HEK293 (cell line): Measurements from ENCODE around the gene IBTK.

Experiments used
- GLI2 ChIP-seq: fragments of 450-650 bp; formaldehyde crosslinking; IDR thresholded peaks from 2 replicates; pipeline ENCODE4; 2017; ENCODE audit warnings: missing biosample characterization, missing genetic modification characterization, low read depth, borderline replicate concordance
- GLIS1 ChIP-seq: fragments of 450-650 bp; formaldehyde crosslinking; IDR thresholded peaks from 2 replicates; pipeline ENCODE4 v1.5.1; 2016; ENCODE audit warnings: missing biosample characterization, missing genetic modification characterization
- KLF10 ChIP-seq: fragments of 450-650 bp; IDR thresholded peaks from 2 replicates; pipeline ENCODE4 v1.5.1; 2018; ENCODE audit warnings: missing biosample characterization, mild to moderate bottlenecking, missing genetic modification characterization
- KLF8 ChIP-seq: fragments of 450-650 bp; formaldehyde crosslinking; IDR thresholded peaks from 2 replicates; pipeline ENCODE4 v1.5.1; 2016; ENCODE audit warnings: missing biosample characterization, missing genetic modification characterization
- MYNN ChIP-seq: fragments of 450-650 bp; formaldehyde crosslinking; IDR thresholded peaks from 2 replicates; pipeline ENCODE4 v1.5.1; 2016; ENCODE audit warnings: missing biosample characterization, missing genetic modification characterization, borderline replicate concordance
- SCRT2 ChIP-seq: fragments of 450-650 bp; formaldehyde crosslinking; IDR thresholded peaks from 2 replicates; pipeline ENCODE4 v1.5.1; 2016; ENCODE audit warnings: missing biosample characterization, missing genetic modification characterization
- TCF7L2 ChIP-seq: IDR thresholded peaks from 2 replicates; pipeline ENCODE4 v1.6.1; 2011; ENCODE audit warnings: low read depth, mild to moderate bottlenecking, inconsistent platforms, low read length, moderate library complexity, borderline replicate concordance
- ZBTB17 ChIP-seq: fragments of 450-650 bp; formaldehyde crosslinking; IDR thresholded peaks from 2 replicates; pipeline ENCODE4 v1.5.1; 2016; ENCODE audit warnings: missing biosample characterization, missing genetic modification characterization
- ZEB2 ChIP-seq: fragments of 450-650 bp; formaldehyde crosslinking; IDR thresholded peaks from 2 replicates; pipeline ENCODE4 v1.5.1; 2016; ENCODE audit warnings: missing biosample characterization, missing genetic modification characterization
- ZNF138 ChIP-seq: fragments of 450-650 bp; formaldehyde crosslinking; IDR thresholded peaks from 2 replicates; pipeline ENCODE4 v1.5.1; 2016; ENCODE audit warnings: missing biosample characterization, missing genetic modification characterization, borderline replicate concordance
- ZNF175 ChIP-seq: fragments of 450-650 bp; formaldehyde crosslinking; IDR thresholded peaks from 2 replicates; pipeline ENCODE4 v1.5.1; 2016; ENCODE audit warnings: missing biosample characterization, missing genetic modification characterization
- ZNF184 ChIP-seq: fragments of 450-650 bp; IDR thresholded peaks from 2 replicates; pipeline ENCODE4 v1.5.1; 2018; ENCODE audit warnings: missing biosample characterization, mild to moderate bottlenecking, missing genetic modification characterization
- ZNF211 ChIP-seq: fragments of 450-650 bp; formaldehyde crosslinking; IDR thresholded peaks from 2 replicates; pipeline ENCODE4 v1.5.1; 2016; ENCODE audit warnings: low read depth, missing biosample characterization, missing genetic modification characterization
- ZNF223 ChIP-seq: fragments of 450-650 bp; formaldehyde crosslinking; IDR thresholded peaks from 2 replicates; pipeline ENCODE4 v1.5.1; 2016; ENCODE audit warnings: missing biosample characterization, missing genetic modification characterization
- ZNF24 ChIP-seq: fragments of 450-650 bp; formaldehyde crosslinking; IDR thresholded peaks from 2 replicates; pipeline ENCODE4 v1.5.1; 2016; ENCODE audit warnings: missing biosample characterization, missing genetic modification characterization
- ZNF292 ChIP-seq: fragments of 450-650 bp; formaldehyde crosslinking; IDR thresholded peaks from 2 replicates; pipeline ENCODE4 v1.5.1; 2016; ENCODE audit warnings: low read depth, missing biosample characterization, missing genetic modification characterization, borderline replicate concordance
- ZNF341 ChIP-seq: fragments of 450-650 bp; formaldehyde crosslinking; IDR thresholded peaks from 2 replicates; pipeline ENCODE4; 2016; ENCODE audit warnings: low read depth, missing biosample characterization, missing genetic modification characterization
- ZNF37A ChIP-seq: fragments of 450-650 bp; IDR thresholded peaks from 2 replicates; pipeline ENCODE4 v1.5.1; 2018; ENCODE audit warnings: missing biosample characterization, missing genetic modification characterization
- ZNF391 ChIP-seq: fragments of 450-650 bp; formaldehyde crosslinking; IDR thresholded peaks from 2 replicates; pipeline ENCODE4 v1.5.1; 2016; ENCODE audit warnings: low read depth, missing biosample characterization, missing genetic modification characterization, borderline replicate concordance
- ZNF433 ChIP-seq: fragments of 450-650 bp; formaldehyde crosslinking; IDR thresholded peaks from 2 replicates; pipeline ENCODE4 v1.5.1; 2016; ENCODE audit warnings: missing biosample characterization, missing genetic modification characterization, low read depth
- ZNF521 ChIP-seq: fragments of 450-650 bp; formaldehyde crosslinking; IDR thresholded peaks from 2 replicates; pipeline ENCODE4 v1.5.1; 2017; ENCODE audit warnings: missing biosample characterization, mild to moderate bottlenecking, missing genetic modification characterization
- ZNF571 ChIP-seq: fragments of 450-650 bp; formaldehyde crosslinking; IDR thresholded peaks from 2 replicates; pipeline ENCODE4 v1.5.0; 2017; ENCODE audit warnings: missing biosample characterization, missing genetic modification characterization
- ZNF600 ChIP-seq: fragments of 450-650 bp; formaldehyde crosslinking; IDR thresholded peaks from 2 replicates; pipeline ENCODE4 v1.5.1; 2016; ENCODE audit warnings: missing biosample characterization, missing genetic modification characterization
- ZNF626 ChIP-seq: fragments of 450-650 bp; sonication (Bioruptor Pico); formaldehyde crosslinking; IDR thresholded peaks from 2 replicates; pipeline ENCODE4 v1.5.1; 2018; ENCODE audit warnings: missing biosample characterization, missing genetic modification characterization, inconsistent platforms
- ZNF629 ChIP-seq: fragments of 450-650 bp; formaldehyde crosslinking; IDR thresholded peaks from 2 replicates; pipeline ENCODE4 v1.5.1; 2017; ENCODE audit warnings: missing biosample characterization, missing genetic modification characterization
- ZNF660 ChIP-seq: fragments of 450-650 bp; IDR thresholded peaks from 2 replicates; pipeline ENCODE4 v1.5.1; 2018; ENCODE audit warnings: missing biosample characterization, mild to moderate bottlenecking, missing genetic modification characterization
- ZNF747 ChIP-seq: fragments of 450-650 bp; formaldehyde crosslinking; IDR thresholded peaks from 2 replicates; pipeline ENCODE4 v1.5.1; 2016; ENCODE audit warnings: missing biosample characterization, missing genetic modification characterization
- ZNF777 ChIP-seq: fragments of 450-650 bp; formaldehyde crosslinking; IDR thresholded peaks from 2 replicates; pipeline ENCODE4 v1.5.1; 2017; ENCODE audit warnings: missing biosample characterization, missing genetic modification characterization, borderline replicate concordance
- ZNF792 ChIP-seq: fragments of 450-650 bp; formaldehyde crosslinking; IDR thresholded peaks from 2 replicates; pipeline ENCODE4 v1.5.1; 2016; ENCODE audit warnings: missing biosample characterization, missing genetic modification characterization
- TF ChIP-seq, protein P1 (sequence below): fragments of 450-650 bp; formaldehyde crosslinking; IDR thresholded peaks from 2 replicates; pipeline ENCODE4 v1.5.1; 2016; ENCODE audit warnings: missing biosample characterization, missing genetic modification characterization
- TF ChIP-seq, protein P2 (sequence below): IDR thresholded peaks from 2 replicates; pipeline ENCODE4 v1.6.1; 2011; ENCODE audit warnings: mild to moderate bottlenecking, low read depth, low read length, borderline replicate concordance
- TF ChIP-seq, protein P3 (sequence below): fragments of 450-650 bp; formaldehyde crosslinking; IDR thresholded peaks from 2 replicates; pipeline ENCODE4 v1.5.1; 2016; ENCODE audit warnings: missing biosample characterization, missing genetic modification characterization
- TF ChIP-seq, protein P4 (sequence below): fragments of 450-650 bp; formaldehyde crosslinking; IDR thresholded peaks from 2 replicates; pipeline ENCODE4 v1.5.1; 2016; ENCODE audit warnings: missing biosample characterization, missing genetic modification characterization
- TF ChIP-seq, protein P5 (sequence below): fragments of 450-650 bp; formaldehyde crosslinking; IDR thresholded peaks from 2 replicates; pipeline ENCODE4 v1.5.1; 2016; ENCODE audit warnings: missing biosample characterization, missing genetic modification characterization, borderline replicate concordance

Gene IBTK

DNA sequence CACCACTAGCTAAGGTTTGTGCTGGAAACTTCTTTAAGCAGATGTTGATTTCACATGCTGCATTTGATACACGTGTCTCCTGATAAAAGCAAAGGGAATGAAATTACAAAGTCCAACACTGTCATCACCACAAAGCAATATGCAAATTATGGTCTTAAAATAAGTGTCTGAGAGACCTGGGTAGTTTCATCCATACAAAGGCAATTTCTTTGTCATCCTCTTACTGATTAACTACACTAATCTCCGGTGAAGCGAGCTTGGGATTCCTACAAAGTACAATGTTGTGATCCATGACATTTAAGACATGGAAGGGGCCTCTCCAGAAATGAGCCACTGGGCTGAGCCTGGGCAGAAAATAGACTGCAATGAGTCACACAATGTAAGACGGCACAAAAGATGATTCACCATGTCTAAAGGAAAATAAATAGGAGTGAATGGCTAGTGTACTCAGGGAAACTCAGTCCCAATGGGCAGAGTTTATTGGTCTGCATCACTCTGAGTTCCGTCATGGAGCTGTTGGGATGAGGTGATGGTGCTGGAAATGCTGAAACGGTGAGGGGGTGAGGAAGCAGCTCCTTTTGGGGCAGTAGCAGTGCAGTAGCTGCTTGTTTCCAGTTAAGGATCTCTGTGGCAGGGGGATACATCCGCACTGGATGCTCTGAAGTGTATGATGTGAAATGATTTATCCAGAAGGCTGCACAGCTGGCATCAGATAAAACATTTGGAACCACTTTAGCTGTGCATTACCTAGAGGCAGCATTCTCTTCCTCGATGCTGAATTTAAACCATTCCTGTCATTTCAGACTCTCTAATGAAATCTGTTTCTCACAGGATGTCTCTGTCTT lies 103.3 kb downstream of the IBTK start (continued):
- TF ChIP-seq ZNF184 (tag by site-specific recombination) = peak; percentile 90
- TF ChIP-seq ZNF175 (tag by site-specific recombination) = no peak
- TF ChIP-seq ZBTB17 (tag by site-specific recombination) = peak; percentile 53; the same call in 1 of the 2 replicates
- peak; percentile 97 for TF ChIP-seq ZNF629
- no peak for TF ChIP-seq ZNF521 (tag by site-specific recombination)
- TF ChIP-seq, protein P1, sequence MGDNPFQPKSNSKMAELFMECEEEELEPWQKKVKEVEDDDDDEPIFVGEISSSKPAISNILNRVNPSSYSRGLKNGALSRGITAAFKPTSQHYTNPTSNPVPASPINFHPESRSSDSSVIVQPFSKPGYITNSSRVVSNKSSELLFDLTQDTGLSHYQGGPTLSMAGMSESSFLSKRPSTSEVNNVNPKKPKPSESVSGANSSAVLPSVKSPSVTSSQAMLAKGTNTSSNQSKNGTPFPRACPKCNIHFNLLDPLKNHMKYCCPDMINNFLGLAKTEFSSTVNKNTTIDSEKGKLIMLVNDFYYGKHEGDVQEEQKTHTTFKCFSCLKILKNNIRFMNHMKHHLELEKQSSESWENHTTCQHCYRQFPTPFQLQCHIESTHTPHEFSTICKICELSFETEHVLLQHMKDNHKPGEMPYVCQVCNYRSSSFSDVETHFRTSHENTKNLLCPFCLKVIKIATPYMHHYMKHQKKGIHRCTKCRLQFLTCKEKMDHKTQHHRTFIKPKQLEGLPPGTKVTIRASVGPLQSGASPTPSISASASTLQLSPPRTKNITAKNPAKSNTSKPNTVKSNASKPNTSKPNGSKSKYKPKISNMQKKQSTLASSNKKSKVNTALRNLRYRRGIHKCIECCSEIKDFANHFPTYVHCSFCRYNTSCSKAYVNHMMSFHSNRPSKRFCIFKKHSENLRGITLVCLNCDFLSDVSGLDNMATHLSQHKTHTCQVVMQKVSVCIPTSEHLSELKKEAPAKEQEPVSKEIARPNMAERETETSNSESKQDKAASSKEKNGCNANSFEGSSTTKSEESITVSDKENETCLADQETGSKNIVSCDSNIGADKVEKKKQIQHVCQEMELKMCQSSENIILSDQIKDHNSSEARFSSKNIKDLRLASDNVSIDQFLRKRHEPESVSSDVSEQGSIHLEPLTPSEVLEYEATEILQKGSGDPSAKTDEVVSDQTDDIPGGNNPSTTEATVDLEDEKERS (tag by site-specific recombination) = no peak
- no peak for TF ChIP-seq ZNF292 (tag by site-specific recombination)
- TF ChIP-seq ZNF211 (tag by site-specific recombination) = no peak
- TF ChIP-seq ZNF660 (tag by site-specific recombination) = peak; percentile 69
- no peak for TF ChIP-seq TCF7L2
- TF ChIP-seq SCRT2 (tag by site-specific recombination) = no peak
- TF ChIP-seq ZNF747 (tag by site-specific recombination) = no peak
- no peak for TF ChIP-seq ZNF341
- peak; percentile 50; the same call in 1 of the 2 replicates for TF ChIP-seq GLI2
- peak; percentile 96 for TF ChIP-seq ZEB2 (tag by site-specific recombination)
- TF ChIP-seq GLIS1 (tag by site-specific recombination) = no peak
- TF ChIP-seq, protein P2, sequence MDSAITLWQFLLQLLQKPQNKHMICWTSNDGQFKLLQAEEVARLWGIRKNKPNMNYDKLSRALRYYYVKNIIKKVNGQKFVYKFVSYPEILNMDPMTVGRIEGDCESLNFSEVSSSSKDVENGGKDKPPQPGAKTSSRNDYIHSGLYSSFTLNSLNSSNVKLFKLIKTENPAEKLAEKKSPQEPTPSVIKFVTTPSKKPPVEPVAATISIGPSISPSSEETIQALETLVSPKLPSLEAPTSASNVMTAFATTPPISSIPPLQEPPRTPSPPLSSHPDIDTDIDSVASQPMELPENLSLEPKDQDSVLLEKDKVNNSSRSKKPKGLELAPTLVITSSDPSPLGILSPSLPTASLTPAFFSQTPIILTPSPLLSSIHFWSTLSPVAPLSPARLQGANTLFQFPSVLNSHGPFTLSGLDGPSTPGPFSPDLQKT = no peak
- 0 out of 2 replicates have a peak, but pooled peaks have one; percentile 41 for TF ChIP-seq ZNF792 (tag by site-specific recombination)
- peak; percentile 39; the same call in 1 of the 2 replicates for TF ChIP-seq KLF10 (tag by site-specific recombination)
- no peak for TF ChIP-seq ZNF433
- no peak for TF ChIP-seq ZNF777 (tag by site-specific recombination)
- TF ChIP-seq, protein P3, sequence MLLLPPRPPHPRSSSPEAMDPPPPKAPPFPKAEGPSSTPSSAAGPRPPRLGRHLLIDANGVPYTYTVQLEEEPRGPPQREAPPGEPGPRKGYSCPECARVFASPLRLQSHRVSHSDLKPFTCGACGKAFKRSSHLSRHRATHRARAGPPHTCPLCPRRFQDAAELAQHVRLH (tag by site-specific recombination) = no peak
- TF ChIP-seq, protein P4, sequence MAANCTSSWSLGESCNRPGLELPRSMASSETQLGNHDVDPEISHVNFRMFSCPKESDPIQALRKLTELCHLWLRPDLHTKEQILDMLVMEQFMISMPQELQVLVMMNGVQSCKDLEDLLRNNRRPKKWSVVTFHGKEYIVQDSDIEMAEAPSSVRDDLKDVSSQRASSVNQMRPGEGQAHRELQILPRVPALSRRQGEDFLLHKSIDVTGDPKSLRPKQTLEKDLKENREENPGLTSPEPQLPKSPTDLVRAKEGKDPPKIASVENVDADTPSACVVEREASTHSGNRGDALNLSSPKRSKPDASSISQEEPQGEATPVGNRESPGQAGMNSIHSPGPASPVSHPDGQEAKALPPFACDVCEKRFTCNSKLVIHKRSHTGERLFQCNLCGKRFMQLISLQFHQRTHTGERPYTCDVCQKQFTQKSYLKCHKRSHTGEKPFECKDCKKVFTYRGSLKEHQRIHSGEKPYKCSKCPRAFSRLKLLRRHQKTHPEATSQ (tag by site-specific recombination) = no peak
- TF ChIP-seq ZNF571 = no peak
- TF ChIP-seq, protein P5, sequence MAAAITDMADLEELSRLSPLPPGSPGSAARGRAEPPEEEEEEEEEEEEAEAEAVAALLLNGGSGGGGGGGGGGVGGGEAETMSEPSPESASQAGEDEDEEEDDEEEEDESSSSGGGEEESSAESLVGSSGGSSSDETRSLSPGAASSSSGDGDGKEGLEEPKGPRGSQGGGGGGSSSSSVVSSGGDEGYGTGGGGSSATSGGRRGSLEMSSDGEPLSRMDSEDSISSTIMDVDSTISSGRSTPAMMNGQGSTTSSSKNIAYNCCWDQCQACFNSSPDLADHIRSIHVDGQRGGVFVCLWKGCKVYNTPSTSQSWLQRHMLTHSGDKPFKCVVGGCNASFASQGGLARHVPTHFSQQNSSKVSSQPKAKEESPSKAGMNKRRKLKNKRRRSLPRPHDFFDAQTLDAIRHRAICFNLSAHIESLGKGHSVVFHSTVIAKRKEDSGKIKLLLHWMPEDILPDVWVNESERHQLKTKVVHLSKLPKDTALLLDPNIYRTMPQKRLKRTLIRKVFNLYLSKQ (tag by site-specific recombination) = no peak
- peak; percentile 65; the same call in 1 of the 2 replicates for TF ChIP-seq KLF8 (tag by site-specific recombination)
- no peak for TF ChIP-seq ZNF138 (tag by site-specific recombination)
- peak; percentile 69; the same call in 1 of the 2 replicates for TF ChIP-seq ZNF24 (tag by site-specific recombination)
- peak; percentile 99 for TF ChIP-seq ZNF600 (tag by site-specific recombination)
- peak; percentile 86; the same call in 1 of the 2 replicates for TF ChIP-seq ZNF391 (tag by site-specific recombination)
- TF ChIP-seq ZNF223 (tag by site-specific recombination) = no peak
- TF ChIP-seq ZNF626 (tag by site-specific recombination) = no peak
- no peak for TF ChIP-seq ZNF37A (tag by site-specific recombination)
- no peak for TF ChIP-seq MYNN (tag by site-specific recombination)
